ENCODE data around the gene NEAT1. TPM values are rescaled to one million over a fixed set of nuclear protein-coding genes. Genes with fewer than 3 reads are reported as not detected.

The NEAT1 gene
- total and polyA plus RNA-seq, 2 of the 8 experiments (the other 6 are each of a cell fraction or from before 2014, with no cell fraction given) = 2.4 to 10.7 TPM

- TF ChIP-seq TAF1 (IDR thresholded peaks at IDR 0.05; ENCODE audit: low read depth, low read length) = no peak
- no peak for TF ChIP-seq SP4 (IDR thresholded peaks at IDR 0.05; ENCODE audit: low read length)
- no peak for TF ChIP-seq RFX5 (IDR thresholded peaks at IDR 0.05; ENCODE audit: borderline replicate concordance, low read depth, low read length)
- no peak for TF ChIP-seq JUN (IDR thresholded peaks at IDR 0.05; ENCODE audit: low read depth, low read length)
- TF ChIP-seq MAFK (IDR thresholded peaks at IDR 0.05; ENCODE audit: low read depth, low read length) = no peak
Measured at GRCh38 chr11:65394125-65394536, 28.5 kb upstream of the NEAT1 start (continued).

Measured in H1 (cell line).